Common myeloid progenitor, CD34-positive (primary cell): ENCODE data around the gene GALNT11.

Source experiments
- CTCF ChIA-PET: fragments of 350-600 bp; sonication (Branson Sonifier 250); formaldehyde crosslinking; loops from one replicate; lab custom pipeline; 2021; ENCODE audit warnings: antibody characterized with exemption; lab: Charles Lee
- POLR2A ChIA-PET: fragments of 350-600 bp; sonication (Branson Sonifier 250); formaldehyde crosslinking; loops from one replicate; lab custom pipeline; 2021; ENCODE audit warnings: antibody characterized with exemption; lab: Charles Lee
- DNase-seq, 3 donors: peaks; one replicate each; pipeline versions ENCODE4 v3.0.0 to v3.0.0-alpha.2; 2013
- H3K27ac ChIP-seq, 2 experiments: 1 replicate in 1 of 2; 2 replicates in 1 of 2; pipeline ENCODE4 v1.7.0; 2013; ENCODE audit warnings: inconsistent platforms in 2 of 2, low read length in 2 of 2, mild to moderate bottlenecking in 2 of 2, low read depth in 1 of 2, moderate library complexity in 1 of 2; ENCODE audit not compliant: severe bottlenecking in 2 of 2, insufficient read depth in 1 of 2, poor library complexity in 1 of 2
- H3K27me3 ChIP-seq, 5 experiments: replicated peaks in 2 of 5; 1 replicate in 3 of 5; 2 replicates in 2 of 5; pipeline versions ENCODE4 v1.6.1 to v1.7.0; 2013; ENCODE audit warnings: low read length in 4 of 5, mild to moderate bottlenecking in 2 of 5, moderate library complexity in 2 of 5, inconsistent platforms in 1 of 5; ENCODE audit not compliant: insufficient read depth in 5 of 5, control insufficient read depth in 4 of 5
- H3K36me3 ChIP-seq, 4 experiments: 1 replicate in 2 of 4; 2 replicates in 2 of 4; pipeline versions ENCODE4 v1.6.1 to v1.7.0; 2013; ENCODE audit warnings: low read length in 3 of 4, control low read depth in 1 of 4, mild to moderate bottlenecking in 1 of 4; ENCODE audit not compliant: control insufficient read depth in 4 of 4, insufficient read depth in 4 of 4
- H3K4me1 ChIP-seq, 4 experiments: 1 replicate in 3 of 4; 2 replicates in 1 of 4; pipeline versions ENCODE4 v1.6.1 to v1.7.1; 2013; ENCODE audit warnings: low read length in 3 of 4, mild to moderate bottlenecking in 3 of 4, control low read depth in 1 of 4, inconsistent platforms in 1 of 4, moderate library complexity in 1 of 4; ENCODE audit not compliant: control insufficient read depth in 4 of 4, insufficient read depth in 4 of 4; ENCODE audit errors: control extremely low read depth in 1 of 4
- H3K4me3 ChIP-seq, 7 experiments: 1 replicate in 4 of 7; 2 replicates in 3 of 7; pipeline versions ENCODE4 v1.5.1 to v1.7.0; 2013; ENCODE audit warnings: mild to moderate bottlenecking in 7 of 7, low read length in 6 of 7, moderate library complexity in 6 of 7, inconsistent platforms in 2 of 7, low read depth in 2 of 7, control low read depth in 1 of 7; ENCODE audit not compliant: insufficient read depth in 4 of 7, control insufficient read depth in 1 of 7; ENCODE audit errors: extremely low read depth in 1 of 7
- H3K9me3 ChIP-seq, 5 experiments: 1 replicate in 4 of 5; 2 replicates in 1 of 5; pipeline versions ENCODE4 v1.6.1 to v1.7.1; 2013; ENCODE audit warnings: low read length in 4 of 5, mild to moderate bottlenecking in 2 of 5, inconsistent platforms in 1 of 5, low read depth in 1 of 5, moderate library complexity in 1 of 5; ENCODE audit not compliant: control insufficient read depth in 4 of 5, insufficient read depth in 2 of 5; ENCODE audit errors: control extremely low read depth in 1 of 5
- WGBS: methylation state at CpG from one replicate; pipeline ENCODE4 v1.1.5; 2013; ENCODE audit not compliant: insufficient coverage; 5-methylcytosine and 5-hydroxymethylcytosine counted together

GALNT11 gene

DNA sequence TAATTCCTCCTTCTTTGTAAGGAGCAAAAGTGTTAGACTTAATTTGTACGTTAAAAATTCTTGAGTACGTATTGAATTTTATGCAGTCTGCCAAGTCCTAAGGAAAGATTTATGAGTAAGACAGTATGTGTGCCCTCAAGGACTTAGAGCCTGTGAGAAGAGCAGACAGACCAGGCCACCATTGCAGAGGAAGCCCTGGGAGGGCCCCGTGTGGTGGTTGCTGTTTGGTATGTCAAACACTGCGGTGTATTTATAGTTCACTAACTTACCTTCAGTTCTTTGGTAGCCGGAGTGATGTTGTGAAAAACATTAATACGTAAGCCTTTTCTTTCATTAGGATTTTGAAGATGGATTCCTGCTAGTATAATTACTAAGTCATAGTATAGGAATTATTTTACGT, 82.9 kb downstream of the GALNT11 start:
- Histone ChIP-seq H3K27ac (no peak overlapping the region), H3K27me3 (no peaks in the 10 kb centered on the region), H3K4me1 (no peaks in the 10 kb centered on the region), H3K36me3 (peaks cover 5 to 24% (median 16%) of the 10 kb centered on the region in 4 experiments), H3K9me3 (no peaks in the 10 kb centered on the region), H3K4me3 (no peak overlapping the region)
- no peak for DNase-seq
- POLR2A ChIA-PET, result no interaction called here
- WGBS, result 80% methylated on average over 1 of the region's 7 CpGs
- CTCF ChIA-PET, result interaction anchor here (1.7 kb wide), 1 partner anchor 11 kb away, joined by 4 read pairs; no protein-coding TSS in a partner anchor

DNA sequence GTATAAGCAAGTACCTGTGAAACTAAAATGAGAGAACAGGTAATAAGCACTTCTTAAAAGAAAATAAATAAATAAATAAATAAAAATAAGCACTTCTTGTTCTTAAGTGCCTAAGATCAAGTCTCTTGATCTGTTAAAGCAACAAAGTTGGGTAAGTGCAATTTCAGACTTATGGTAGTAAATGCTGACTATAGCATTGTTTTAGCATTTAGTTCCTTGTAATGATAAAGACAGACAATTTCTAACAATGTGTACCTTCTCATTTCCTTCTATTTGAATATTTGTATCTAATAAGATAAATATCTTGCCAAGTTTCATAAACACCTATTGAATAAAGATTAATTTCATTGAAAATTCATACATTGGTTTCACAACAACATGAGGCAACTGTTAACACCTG, 87.4 kb downstream of the GALNT11 start:
- POLR2A ChIA-PET, result no interaction called here
- Histone ChIP-seq H3K27me3 (no peaks in the 10 kb centered on the region), H3K4me3 (no peak overlapping the region), H3K9me3 (no peaks in the 10 kb centered on the region), H3K27ac (no peak overlapping the region), H3K4me1 (no peaks in the 10 kb centered on the region), H3K36me3 (peaks cover 5 to 43% (median 28%) of the 10 kb centered on the region in 4 experiments)
- CTCF ChIA-PET, result interaction anchor here (1.7 kb wide), 1 partner anchor 11 kb away, joined by 4 read pairs; no protein-coding TSS in a partner anchor
- no peak for DNase-seq

- Histone ChIP-seq H3K9me3 (no peaks in the 10 kb centered on the region), H3K27ac (no peak overlapping the region), H3K27me3 (no peaks in the 10 kb centered on the region), H3K4me3 (no peak overlapping the region), H3K36me3 (peaks cover 10 to 56% (median 40%) of the 10 kb centered on the region in 4 experiments), H3K4me1 (no peaks in the 10 kb centered on the region)
- POLR2A ChIA-PET, result no interaction called here
- WGBS, result 100% methylated on average over 1 of the region's 9 CpGs
- CTCF ChIA-PET, result no interaction called here
- DNase-seq, result no peak
Measured at GRCh38 chr7:152115021-152115718, 89.7 kb downstream of the GALNT11 start.

- Histone ChIP-seq H3K4me1 (no peaks in the 10 kb centered on the region), H3K27me3 (no peaks in the 10 kb centered on the region), H3K27ac (no peak overlapping the region), H3K9me3 (peaks cover 0 to 2% (median 0%) of the 10 kb centered on the region in 5 experiments), H3K4me3 (no peak overlapping the region), H3K36me3 (peaks cover 19 to 69% (median 55%) of the 10 kb centered on the region in 4 experiments)
- ChIA-PET POLR2A (no interaction called here), CTCF (interaction anchor here (0.6 kb wide), 1 partner anchor 9 kb away, joined by 3 read pairs; no protein-coding TSS in a partner anchor)
- 99% methylated on average over 6 of the region's 8 CpGs for WGBS
- DNase-seq, result no peak
Measured at GRCh38 chr7:152117356-152117755, 91.9 kb downstream of the GALNT11 start.

GRCh38 chr7:152120210-152120609, 94.7 kb downstream of the GALNT11 start:
- peaks cover 36 to 85% (median 58%) of the 10 kb centered on the region in 4 experiments for H3K36me3 ChIP-seq
- DNase-seq, result no peak
- no peak overlapping the region for H3K4me3 ChIP-seq
- H3K27me3 ChIP-seq, result no peaks in the 10 kb centered on the region
- H3K27ac ChIP-seq, result no peak overlapping the region
- POLR2A ChIA-PET, result no interaction called here
- 96% methylated on average over 5 of the region's 6 CpGs for WGBS
- H3K4me1 ChIP-seq, result no peaks in the 10 kb centered on the region
- CTCF ChIA-PET, result interaction anchor here (0.6 kb wide), 1 partner anchor 14 kb away, joined by 3 read pairs; no protein-coding TSS in a partner anchor
- H3K9me3 ChIP-seq, result peaks cover 0 to 26% (median 11%) of the 10 kb centered on the region in 5 experiments

GRCh38 chr7:152120776-152121175, 95.3 kb downstream of the GALNT11 start:
- H3K4me3 ChIP-seq, result no peak overlapping the region
- H3K36me3 ChIP-seq, result peaks cover 36 to 90% (median 61%) of the 10 kb centered on the region in 4 experiments
- ChIA-PET CTCF (no interaction called here), POLR2A (no interaction called here)
- no peaks in the 10 kb centered on the region for H3K4me1 ChIP-seq
- H3K27ac ChIP-seq, result no peak overlapping the region
- no peaks in the 10 kb centered on the region for H3K27me3 ChIP-seq
- 100% methylated on average over 2 of the region's 7 CpGs for WGBS
- peaks cover 0 to 27% (median 11%) of the 10 kb centered on the region in 5 experiments for H3K9me3 ChIP-seq
- no peak for DNase-seq

DNA sequence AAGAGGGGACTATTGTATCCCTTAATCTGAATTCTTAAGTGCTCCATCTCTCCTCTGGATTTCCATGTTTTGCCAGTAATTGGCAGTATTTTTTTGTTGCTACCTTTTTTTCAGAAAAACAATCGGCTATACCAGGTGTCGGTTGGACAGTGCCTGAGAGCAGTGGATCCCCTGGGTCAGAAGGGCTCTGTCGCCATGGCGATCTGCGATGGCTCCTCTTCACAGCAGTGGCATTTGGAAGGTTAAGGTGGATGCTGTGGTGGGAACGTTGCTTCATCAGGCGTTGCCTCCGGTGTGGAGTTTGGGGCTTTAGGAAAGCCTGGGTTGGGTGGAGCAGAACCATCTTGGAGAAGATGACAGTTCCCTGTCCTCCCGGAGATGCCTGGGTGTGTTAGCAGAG, 96.0 kb downstream of the GALNT11 start:
- H3K4me1 ChIP-seq, result no peaks in the 10 kb centered on the region
- H3K27ac ChIP-seq, result no peak overlapping the region
- H3K4me3 ChIP-seq, result no peak overlapping the region
- DNase-seq, result no peak
- H3K36me3 ChIP-seq, result peaks cover 38 to 91% (median 63%) of the 10 kb centered on the region in 4 experiments
- 100% methylated on average over 6 of the region's 9 CpGs for WGBS
- POLR2A ChIA-PET, result no interaction called here
- H3K9me3 ChIP-seq, result peaks cover 0 to 27% (median 11%) of the 10 kb centered on the region in 5 experiments
- CTCF ChIA-PET, result interaction anchor here (1.2 kb wide), 1 partner anchor 9 kb away, joined by 3 read pairs; no protein-coding TSS in a partner anchor
- no peaks in the 10 kb centered on the region for H3K27me3 ChIP-seq
